GM19463 (cell line): ENCODE data around the gene CEP68.
A peak's percentile ranks its signal among the peaks of the same experiment; 100 is the strongest.
"Not testable (repeated sequence)": the region's sequence is repeated elsewhere in the genome, so short reads cannot be mapped to it uniquely, and the experiment has no call there.

Source experiments
- ATAC-seq: cut with Tn5 transposase; IDR thresholded peaks from one replicate; pipeline ENCODE4 v1.9.1; 2021; ENCODE audit warnings: mild to moderate bottlenecking, moderate library complexity; ENCODE audit not compliant: unreplicated experiment

The CEP68 gene, protein sequence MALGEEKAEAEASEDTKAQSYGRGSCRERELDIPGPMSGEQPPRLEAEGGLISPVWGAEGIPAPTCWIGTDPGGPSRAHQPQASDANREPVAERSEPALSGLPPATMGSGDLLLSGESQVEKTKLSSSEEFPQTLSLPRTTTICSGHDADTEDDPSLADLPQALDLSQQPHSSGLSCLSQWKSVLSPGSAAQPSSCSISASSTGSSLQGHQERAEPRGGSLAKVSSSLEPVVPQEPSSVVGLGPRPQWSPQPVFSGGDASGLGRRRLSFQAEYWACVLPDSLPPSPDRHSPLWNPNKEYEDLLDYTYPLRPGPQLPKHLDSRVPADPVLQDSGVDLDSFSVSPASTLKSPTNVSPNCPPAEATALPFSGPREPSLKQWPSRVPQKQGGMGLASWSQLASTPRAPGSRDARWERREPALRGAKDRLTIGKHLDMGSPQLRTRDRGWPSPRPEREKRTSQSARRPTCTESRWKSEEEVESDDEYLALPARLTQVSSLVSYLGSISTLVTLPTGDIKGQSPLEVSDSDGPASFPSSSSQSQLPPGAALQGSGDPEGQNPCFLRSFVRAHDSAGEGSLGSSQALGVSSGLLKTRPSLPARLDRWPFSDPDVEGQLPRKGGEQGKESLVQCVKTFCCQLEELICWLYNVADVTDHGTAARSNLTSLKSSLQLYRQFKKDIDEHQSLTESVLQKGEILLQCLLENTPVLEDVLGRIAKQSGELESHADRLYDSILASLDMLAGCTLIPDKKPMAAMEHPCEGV

DNA sequence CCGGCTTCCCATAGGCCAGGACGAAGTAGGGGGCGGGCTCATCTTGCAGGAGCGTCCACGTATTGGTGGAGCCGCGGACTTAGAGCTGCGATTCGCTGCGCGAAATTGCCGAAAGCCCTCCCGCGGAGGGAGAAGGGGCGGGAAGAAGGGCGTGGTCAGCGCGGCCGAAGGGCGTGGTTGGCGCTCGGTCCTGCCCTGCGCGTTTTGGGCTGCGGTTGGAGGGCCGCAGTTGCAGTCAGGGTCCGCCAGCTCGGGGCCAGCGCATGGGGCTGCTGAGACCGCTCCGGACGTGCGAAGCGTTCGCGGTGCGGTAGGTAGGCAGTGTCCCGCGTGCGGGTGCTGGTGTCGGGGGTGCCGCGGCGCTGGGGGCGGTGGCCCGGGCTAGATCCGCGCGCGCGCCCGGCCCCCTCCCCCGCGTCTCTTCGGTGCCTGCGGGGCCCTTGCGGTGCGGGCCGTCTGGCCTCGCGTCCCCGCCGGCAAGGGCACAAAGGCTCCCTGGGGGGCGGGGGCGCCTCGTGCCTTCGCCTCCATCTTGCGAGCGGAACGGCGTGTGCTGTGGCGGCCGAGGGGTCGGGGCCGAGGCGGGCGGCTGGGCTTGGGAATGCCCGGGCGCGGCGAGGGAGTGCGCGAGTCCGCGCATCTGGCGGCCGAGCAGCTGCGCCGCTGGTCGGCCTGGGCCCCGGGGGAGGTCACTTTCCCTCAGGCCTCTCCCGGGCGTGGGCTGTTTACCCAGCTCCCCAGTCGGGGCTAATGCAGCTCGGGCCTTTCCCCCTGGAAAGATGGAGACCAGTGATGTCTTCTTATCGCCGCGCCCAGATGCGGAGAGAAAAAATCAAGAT, at the start of gene CEP68:
CEP68 (plus strand) TSS at position 202 of the 839 bp plus-strand sequence. CDS start 13,029 bp downstream, outside the sequence.
- peak; percentile 77 for ATAC-seq

DNA sequence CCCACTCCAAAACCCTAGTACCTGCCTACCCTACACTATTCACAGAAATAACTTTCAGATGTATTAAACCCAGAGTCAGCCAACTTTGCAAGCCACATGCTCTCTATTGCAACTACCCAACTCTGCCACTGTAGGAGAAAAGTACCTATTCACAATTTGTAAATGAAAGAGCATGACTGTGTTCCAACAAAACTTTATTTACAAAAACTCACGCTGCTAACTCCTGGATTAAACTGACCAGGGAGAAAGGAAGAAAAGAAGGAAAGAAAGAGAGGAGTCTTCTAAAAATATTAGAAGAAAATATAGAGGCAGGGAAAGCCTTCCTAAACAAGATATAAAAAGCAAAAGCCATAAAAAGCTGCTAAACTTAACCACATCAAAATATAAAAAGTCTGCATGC, 42.4 kb upstream of the CEP68 start:
- ATAC-seq = no peak

DNA sequence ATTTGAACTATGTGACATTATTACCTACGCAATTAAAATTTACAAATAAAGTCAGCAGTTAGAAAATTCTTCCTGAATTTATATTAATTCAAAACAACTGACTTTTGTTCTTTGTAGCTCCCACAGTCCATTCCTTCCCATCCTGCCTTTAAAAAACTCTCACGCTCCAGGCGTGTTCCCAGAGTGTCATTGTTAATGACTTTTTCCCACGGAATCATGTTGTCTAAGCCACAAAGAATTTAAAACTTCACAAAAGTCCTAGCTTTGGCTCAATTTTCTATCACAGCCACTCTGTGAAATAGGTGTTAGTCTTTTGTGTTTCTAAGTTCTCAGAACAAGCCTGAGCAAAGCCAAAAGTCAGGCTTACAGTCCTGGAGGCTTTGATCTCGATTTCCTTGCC, 40.5 kb upstream of the CEP68 start:
- ATAC-seq = no peak

DNA sequence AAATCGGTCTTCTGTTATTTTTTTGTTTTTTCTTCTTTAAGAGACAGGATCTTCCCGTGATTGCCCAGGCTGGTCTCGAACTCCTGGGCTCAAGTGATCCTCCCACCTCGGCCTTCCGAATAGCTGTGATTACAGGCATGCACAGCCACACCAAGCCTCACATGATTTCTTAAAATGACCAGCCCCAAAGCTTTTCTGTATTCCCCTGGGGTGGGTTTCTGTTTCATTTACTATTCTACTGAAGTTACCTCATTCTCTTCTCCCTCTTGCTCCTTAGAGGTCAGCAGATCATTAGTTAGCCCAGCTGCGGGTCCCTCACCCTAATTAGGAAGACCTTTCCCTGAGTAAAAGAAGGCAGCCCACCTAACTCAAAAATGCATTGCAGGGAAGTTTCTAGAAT, 39.4 kb upstream of the CEP68 start:
- ATAC-seq = peak; percentile 50

DNA sequence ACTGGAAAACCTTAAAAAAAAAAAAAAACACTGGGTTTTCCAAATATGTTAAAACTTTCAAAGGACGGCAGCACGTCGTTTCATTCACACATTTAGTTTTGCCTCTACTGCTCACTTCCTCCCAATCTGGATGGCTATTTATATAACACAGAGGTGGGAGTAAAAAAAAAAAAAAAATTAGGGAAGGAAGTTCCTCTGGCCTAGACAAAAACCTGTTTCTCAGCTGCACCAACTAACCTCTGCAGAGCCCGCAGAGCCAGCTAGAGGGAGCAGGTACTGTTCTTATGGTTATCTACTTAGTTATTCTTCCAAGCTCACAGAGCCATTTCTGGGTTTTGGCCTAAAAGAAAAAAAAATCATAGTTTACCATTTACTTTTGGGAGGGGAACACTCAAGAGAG, 38.9 kb upstream of the CEP68 start:
- no peak for ATAC-seq

DNA sequence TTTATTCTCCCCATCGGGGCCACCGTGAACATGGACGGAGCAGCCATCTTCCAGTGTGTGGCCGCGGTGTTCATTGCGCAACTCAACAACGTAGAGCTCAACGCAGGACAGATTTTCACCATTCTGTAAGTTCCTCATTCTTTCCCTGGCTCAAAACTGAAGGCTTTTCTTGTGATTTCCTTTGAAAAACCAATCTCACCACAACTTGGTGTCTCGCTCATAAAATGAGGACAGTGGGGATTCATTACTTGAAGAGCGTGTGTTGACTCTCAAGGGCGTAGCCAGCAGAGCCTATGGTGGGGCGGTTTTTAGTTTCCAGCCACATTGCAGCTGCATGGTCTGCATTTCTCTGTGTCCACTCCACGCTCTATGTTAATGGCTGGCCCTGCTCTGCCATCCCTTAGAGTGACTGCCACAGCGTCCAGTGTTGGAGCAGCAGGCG, 38.1 kb upstream of the CEP68 start:
- ATAC-seq = no peak

DNA sequence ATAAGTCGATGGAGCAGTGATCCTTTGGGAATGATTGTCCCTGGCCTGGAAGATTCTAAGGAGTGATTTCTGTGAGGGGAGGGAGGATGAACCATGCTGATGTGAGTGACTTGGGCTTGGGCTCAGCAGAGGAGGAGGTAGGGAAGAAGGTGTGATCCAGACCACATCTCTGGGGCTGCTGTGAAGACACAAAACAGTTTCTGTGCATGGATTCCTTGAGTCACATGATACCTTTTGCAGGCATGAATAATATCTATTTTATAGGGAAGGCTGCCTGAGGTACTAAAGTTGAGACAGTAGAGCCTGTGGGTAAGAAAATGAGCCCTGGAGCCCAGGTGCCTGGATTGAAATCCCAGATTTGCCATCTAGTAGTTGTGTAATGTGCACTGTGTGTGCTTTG, 37.2 kb upstream of the CEP68 start:
- ATAC-seq = no peak

DNA sequence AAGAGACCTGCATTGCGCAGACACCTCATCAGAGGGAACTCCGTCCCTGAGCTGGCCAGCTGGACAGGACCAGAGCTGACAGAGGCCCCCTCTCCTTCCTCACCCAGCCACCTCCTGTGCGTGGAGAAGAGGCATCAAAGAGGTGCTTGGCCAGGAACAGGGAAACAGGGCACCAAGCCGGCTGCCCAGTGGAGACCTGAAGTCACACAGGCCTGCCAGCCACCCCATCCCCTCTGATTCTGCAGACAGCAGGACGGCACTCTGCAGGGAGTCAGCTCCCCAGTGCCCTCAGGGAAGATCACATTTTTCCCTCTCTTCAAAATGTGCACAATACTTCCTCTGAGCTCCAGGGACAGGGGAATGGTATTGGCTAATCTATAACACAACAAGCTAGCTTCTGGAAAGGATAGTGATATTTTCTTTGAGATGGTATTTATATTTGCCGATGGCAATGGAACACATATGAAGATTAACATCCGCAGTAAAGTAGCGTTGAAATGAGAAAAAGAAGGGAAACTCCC, 36.5 kb upstream of the CEP68 start:
- no peak for ATAC-seq

DNA sequence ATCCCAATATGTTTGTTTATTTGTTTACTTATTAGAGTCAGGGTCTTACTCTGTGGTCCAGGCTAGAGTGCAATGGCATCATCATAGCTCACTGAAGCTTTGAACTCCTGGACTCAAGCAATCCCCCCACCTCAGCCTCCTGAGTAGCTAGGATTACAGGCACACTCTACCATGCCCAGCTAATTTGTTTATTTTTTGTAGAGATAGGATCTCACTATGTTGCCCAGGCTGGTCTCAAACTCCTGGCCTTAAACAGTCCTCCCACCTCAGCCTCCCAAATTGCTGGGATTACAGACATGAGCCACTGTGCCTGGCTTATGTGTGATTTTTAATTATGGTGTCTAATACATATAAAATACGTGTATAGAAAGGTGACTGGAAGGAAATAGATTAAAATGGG, 36.0 kb upstream of the CEP68 start:
- ATAC-seq = not testable (repeated sequence)

DNA sequence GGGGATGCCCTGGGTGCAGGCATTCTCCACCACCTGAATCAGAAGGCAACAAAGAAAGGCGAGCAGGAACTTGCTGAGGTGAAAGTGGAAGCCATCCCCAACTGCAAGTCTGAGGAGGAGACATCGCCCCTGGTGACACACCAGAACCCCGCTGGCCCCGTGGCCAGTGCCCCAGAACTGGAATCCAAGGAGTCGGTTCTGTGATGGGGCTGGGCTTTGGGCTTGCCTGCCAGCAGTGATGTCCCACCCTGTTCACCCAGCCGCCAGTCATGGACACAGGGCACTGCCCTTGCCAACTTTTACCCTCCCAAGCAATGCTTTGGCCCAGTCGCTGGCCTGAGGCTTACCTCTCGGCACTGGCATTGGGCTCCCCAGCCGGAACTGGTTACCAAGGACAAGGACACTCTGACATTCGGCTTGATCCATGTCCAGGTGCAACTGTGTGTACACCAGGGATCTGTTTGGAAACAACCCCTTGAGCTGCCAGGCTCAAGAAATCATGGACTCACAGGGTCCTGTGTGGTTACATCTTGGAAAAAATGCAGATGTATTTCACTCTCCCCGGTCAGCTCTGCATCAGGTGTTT, 35.2 kb upstream of the CEP68 start:
- ATAC-seq = no peak

DNA sequence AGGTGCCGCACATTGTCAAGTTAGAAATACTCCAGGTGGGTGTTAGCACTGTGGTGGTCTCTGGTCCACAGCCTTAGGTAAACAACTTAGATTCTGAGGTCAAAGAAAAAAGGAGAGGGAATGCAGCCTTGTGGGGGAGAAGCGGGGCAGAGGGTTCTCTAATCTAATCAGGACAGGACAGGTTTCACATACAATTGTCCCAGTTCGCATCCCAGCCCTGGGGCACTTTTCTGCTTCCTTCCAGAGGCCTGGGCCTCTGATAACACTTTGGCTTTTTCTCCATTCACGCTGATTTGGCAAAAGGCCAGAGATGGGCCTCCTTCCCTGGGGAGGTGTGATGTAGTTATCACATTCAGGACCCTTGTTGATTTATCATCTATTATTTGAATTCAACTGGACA, 34.5 kb upstream of the CEP68 start:
- ATAC-seq = no peak

DNA sequence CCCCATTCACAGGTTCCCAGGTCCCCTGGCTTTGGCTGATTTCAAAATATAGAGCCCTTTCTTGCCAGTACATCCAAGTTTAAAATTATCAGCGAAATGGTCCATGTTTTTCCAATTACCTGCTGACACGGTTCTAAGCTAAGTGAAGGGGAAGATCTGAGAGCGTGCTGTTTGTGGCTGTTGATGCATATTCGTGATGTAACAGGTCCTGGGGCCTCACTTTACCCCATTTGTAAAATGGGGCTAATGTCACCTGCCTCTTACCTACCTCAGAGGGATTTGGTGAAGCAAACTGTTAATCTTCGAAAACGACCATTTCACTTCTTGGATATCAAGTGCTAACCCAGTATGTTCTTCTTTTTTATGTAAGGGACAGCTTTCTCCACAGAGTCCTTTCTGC, 34.0 kb upstream of the CEP68 start:
- no peak for ATAC-seq

DNA sequence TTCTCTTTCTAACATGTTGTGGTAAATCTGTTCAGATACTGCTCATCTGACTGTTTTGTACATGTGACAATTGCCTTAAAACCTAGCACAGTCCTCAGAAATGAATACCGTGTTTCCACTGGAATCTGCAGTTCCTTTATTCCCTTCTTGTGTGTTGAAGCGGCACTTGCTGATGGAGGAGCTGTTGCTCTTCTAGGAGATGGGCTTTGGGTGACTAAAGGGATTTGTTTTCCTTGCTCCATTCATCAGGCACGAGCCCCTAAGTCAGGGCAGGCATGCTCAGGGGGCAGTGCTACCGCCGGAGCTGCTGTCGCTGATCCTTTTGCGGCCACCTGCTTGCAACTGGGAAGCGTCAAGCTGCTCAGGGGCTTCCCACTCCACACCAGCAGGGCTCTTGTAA, 32.5 kb upstream of the CEP68 start:
- no peak for ATAC-seq

DNA sequence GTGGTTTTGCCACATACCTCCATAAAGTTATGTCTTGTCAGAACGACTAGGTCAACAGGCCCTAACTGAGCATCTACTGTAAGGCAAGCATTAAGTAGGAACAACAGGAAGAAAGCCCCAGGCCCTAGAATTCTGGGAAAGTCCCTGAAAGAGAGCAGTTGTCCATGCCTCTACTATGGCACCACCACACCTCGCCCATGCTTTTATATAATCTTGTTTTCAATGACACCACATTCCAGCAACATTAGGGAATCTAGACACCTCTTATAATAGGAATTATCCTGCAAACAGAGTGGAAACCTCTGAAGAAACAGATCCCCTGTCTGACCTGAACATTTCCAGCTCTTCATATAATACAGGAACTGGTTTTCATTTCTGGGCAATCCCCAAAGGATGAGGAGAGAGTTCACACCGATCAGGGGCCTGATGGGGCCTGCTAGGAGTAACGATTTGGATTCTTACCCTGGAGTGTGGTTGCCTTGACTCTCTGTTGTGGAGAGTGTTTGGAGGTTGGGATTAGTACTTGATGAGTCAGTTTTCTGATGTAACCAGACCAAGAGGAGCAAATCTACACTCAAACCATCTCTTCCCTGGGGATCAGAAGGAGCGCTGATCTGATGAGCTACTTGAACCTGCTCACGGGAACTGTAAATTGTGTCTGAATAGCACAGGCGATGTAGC, 31.9 kb upstream of the CEP68 start:
- ATAC-seq = no peak

DNA sequence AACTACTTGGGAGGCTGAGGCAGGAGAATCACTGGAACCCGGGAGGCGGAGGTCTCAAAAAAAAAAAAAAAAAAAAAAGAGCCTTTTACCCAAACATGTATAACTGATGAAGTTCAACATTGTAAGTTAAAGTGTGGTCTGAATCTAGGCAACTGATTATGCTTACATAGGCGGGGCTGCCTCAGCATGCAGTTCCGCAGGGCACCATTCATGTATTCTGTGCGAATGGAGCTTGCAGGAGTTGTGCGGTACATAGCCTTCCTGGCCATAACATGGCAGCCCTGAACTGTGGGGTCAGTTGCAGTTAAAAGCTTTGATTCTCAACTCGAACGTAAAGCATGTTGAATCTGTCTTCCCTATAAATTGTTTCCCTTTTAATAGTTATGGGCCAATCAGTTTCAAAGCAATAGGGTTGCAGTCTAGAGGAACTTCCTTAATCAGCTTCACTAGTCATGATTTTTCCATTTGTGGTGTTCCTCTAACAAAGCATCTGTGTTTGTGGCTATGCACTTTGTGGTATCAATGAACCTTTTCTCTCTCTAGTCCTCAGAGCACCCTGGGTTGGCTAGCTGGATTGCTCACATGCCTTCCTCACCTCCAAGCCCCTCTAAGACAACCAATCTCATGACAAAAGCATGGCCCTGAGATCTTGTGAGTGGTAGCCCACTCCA, 30.6 kb upstream of the CEP68 start:
- no peak for ATAC-seq

DNA sequence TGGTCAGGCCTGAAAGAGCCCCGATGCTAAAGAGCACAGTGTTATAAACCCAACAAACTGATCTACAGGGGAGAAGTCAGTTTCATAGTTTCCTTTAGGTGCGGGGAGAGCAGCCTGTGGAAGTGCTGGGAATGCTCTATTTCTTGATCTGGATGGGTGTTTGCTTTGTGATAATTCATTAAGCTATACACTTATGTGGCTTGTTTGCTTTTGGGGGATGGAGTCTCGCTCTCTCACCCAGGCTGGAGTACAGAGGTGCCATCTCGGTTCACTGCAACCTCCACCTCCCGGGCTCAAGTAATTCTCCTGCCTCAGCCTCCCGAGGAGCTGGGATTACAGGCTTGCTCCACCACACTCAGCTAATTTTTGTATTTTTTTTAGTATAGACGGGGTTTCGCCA, 30.1 kb upstream of the CEP68 start:
- ATAC-seq = no peak

DNA sequence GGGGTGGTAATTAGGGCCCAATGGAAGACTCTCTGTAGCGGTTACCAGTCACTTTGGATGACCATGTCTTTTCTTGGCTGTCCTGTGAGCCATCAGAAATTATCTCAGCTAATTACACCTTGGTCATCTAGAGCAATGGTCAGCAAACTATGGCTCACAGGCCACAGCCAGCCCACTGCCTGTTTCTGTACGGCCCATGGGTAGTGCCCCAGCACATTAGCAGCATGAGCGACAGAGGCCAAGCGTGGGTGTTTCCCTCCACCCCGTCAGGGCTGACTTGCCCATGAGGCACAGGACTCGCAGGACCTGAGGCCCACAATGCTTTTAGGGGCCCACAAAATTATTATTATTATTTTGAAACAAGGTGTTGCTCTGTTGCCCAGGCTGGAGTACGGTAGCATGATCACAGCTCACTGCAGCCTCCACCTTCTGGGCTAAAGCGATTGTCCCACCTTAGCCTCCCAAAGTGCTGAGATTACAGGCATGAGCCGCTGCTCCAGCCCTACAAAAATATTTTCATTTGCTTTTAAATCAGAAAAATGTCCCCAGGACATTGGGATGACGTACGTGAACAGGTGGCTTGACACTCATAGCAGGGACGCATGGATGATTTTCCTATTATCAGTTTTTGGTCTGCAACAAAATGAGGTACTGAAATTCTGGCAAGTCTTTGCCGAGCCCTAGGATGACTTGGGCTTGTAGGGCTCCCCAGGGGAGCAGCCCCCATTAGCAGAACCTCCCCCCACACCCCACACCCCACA, 29.3 kb upstream of the CEP68 start:
- no peak for ATAC-seq

DNA sequence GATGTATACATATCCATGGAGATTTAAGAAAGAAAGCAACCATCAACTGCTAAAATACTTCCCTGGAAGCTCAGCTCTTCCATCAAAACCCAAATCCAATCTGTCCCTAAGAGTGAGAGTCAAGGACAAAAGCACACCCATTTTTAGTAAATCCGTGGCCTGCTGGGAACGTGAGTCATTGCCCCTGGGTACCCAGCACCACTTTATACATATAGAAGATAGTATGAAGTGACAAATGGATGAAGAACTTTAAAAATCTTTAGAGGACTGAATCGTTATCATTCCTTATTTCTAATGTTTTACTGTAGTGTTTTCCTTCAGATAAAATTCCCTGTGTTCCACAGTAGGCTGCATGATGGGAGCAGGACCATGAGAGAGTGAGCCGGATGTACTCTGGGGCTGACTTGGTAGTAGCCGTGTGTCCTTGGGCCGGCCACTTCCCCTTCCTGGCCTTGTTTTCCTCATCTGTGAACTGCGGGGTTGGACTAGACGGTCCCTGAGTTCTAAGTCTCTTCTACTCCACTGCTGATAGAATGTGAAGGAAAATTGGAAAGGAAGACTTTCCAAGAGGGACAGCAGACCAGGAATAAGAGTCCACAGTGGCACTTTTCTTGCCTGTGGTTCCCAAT, 28.5 kb upstream of the CEP68 start:
- ATAC-seq = no peak
